NCI-H2029 treated with DMSO at 0.1 percent for 48 hours (cell line): ENCODE measurements around the gene USP49.

Experiments
- DNase-seq: peaks from one replicate; lab custom pipeline; 2025; lab: John Stamatoyannopoulos, UW

The USP49 gene

DNA sequence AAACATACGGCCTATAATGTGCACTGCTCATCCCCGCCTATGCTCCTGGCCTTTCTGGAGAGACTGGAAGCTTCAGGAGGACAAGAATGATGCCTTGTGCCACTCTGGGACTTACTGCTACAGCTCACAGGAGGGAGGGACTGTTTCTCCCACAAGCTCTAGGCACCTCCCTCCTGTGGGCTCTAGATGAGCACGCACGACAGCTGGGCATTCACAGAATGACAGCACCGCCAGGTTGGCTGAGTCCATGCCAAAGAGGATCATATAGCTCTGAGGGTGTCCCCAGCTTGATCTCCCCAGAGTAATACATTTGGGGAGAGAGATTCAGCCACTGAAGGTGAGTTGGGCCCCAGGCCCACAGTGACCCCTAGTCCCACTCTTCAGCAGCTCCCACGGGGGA is 137.9 kb downstream of the USP49 start:
- DNase-seq = no peak

DNA sequence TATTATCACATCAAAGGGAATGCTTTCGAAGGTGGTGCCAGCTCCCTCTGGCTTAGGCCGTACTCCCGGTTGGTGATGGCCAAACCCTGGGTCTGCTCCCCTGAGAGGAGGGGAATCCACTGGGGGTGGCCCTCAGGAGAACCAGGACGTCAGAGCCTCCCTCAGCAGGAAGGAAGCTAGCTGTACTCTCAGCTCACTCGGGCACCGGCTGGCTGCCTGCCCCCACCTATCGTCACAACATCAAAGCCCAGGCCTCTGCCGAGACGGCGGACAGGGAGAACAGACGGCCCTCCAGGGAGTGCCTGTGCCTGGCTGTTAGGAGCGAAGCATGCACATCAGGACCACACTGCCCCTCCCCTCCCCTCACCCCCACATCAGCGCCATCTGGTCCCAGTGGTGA is 138.8 kb downstream of the USP49 start:
- DNase-seq = no peak

DNA sequence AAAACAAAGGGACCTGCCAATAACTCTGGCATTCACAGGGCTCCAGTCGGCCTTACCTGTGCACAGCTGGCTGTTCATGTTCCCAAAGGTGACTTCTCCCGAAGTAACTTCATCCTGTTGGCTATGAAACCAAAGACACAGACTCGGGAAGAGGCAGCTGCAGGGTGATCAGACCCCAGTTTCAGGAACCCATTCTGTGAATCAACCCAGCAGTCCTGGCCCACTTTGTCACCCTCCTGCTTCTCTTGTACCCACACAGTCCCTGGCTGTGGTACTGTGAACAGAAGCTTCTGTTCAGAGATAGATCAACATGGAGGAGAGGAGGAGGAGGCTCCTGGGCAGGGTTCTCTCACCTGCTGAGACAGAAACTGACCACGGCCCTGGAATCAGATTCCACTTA is 139.3 kb downstream of the USP49 start:
- no peak for DNase-seq

DNA sequence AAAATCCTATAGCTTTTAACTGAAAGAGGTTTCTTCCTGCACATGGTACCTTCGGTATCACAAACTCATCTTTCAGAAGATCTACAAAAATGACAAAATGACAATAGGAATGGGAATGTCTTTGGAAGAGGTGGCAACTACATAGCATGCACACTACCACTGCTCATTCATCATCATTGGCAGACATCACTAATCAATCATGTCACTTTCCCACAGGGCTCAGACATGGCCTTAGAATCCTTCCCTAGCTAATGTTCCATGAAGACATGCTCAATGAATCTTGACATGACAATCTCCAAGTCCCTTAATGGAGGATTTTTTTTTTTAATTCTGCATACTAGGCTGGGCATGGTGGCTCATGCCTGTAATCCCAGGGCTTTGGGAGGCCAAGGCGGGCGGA is 144.8 kb downstream of the USP49 start:
- DNase-seq = no peak

DNA sequence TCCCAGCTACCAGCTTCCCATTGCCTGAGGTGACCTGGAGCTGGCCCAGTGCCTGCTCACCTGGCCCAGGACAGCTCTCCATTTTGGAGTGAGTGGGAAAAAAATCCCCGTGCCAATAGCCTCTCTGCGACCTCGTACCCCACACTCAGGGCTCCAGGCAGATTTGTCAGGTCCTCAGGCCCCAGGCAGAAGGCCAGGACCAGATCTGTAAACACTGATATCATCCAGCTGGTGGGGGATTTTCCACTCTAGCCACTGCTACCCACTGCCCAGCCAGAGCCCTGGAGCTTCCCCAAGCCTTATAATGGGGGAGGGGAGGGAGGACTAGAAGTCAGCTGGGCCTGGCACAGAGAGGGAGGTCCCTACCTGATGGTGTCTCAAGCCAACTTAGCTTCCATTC is 146.6 kb downstream of the USP49 start:
- DNase-seq = no peak

DNA sequence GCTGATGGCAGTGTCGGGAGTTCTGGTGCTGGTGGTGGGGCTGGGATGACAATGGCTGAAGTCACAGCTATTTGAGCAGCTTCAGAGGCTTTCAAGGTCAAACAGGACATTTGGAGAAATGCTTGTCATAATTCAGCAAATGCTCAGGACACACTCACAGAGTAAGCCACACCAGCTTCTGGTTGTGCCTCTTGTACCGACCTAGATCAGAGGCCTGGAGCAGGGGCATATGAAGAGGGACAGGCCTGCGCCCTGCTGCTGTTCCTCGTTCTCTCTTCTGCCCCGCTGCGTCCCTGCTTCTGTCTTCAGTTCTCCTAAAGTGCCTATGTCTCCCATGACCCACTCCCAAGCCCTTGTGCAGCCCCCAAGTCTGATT is 147.1 kb downstream of the USP49 start:
- no peak for DNase-seq

DNA sequence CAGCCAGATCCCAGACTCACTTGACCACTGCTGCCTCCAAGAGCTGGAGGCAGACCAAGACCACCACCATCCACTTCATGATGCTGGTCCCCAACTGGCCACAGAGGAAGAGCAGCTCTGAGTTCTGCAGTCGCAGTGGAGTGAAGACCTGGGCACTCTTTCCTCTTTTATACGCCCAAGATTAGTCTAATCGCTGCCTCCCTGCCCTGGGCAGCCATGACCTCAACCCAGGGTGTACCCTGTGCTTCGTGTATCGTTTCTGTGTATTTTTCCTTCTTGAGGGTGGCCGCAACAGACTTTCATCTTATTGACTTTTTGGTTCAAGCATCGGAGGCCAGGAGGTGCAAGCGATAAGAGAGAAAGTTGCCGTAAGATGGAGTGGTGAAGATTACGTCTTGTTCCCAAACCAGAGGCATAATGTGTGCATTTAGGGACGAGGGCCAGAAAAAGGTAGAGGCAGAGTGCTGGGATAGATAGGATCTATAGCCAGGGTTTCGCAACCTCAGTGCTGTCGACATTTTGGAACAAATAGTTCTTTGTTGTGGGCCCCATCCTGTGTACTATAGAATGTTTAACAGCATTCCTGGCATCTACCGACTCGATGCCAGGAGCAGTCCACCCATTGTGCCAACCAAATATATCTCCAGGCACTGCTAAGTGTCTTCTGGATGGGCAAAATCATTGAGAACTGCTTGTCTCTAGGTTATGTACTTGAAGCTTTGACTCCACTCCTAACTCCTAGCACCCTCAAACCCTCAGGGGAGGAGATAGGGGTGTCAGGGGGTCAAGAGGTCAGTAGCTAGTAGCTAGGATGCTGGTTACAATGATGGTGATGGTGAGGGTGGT is 147.7 kb downstream of the USP49 start, which contains the start of gene PGC:
PGC (minus strand) TSS at position 142 of the 846 bp plus-strand sequence; CDS start at position 79, 63 bp downstream.
- no peak for DNase-seq

DNA sequence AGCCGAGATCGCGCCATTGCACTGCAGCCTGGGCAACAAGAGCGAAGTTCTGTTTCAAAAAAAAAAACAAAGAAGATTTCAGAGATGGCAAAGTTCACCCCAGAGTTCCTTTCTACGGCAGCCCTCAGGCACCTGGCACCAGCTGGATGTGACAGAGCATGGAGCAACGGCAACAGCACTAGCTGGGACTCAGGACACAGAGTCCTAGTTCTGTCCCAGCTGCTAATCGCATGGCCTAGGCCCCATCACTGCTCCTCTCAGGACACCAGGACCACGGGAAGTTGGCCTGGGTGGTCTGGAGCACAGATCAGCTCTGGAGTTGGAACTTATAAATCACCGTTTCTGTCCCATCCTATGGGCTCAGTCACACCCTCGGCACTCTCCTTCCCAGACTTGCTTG is 149.1 kb downstream of the USP49 start:
- DNase-seq = no peak

DNA sequence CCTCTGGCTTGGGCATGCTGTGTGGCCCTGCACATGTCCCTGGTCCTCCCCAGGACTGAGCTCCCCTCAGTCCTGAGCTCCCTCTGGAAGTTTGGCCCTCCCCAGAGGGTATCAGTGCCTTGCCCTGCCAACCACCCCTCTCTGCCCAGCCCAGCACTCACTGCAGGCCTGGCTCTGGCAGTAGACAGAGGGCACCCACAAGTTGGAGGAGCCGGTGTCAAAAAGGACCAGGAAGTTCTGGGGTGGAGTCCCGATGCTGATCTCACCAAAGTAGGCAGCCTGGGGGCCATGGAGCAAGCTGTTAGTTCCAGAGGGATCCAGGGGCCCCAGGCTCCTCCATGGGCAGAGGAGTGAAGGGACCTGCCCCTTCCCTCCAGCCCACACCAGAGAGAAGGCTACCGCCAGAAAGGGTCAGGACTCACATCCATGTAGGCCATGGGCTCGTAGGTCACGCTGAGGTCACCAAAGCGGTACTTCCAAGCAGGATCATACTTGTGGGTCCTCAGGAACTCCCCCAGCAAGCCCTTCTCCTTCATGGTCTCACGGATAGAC is 150.9 kb downstream of the USP49 start:
- no peak for DNase-seq

DNA sequence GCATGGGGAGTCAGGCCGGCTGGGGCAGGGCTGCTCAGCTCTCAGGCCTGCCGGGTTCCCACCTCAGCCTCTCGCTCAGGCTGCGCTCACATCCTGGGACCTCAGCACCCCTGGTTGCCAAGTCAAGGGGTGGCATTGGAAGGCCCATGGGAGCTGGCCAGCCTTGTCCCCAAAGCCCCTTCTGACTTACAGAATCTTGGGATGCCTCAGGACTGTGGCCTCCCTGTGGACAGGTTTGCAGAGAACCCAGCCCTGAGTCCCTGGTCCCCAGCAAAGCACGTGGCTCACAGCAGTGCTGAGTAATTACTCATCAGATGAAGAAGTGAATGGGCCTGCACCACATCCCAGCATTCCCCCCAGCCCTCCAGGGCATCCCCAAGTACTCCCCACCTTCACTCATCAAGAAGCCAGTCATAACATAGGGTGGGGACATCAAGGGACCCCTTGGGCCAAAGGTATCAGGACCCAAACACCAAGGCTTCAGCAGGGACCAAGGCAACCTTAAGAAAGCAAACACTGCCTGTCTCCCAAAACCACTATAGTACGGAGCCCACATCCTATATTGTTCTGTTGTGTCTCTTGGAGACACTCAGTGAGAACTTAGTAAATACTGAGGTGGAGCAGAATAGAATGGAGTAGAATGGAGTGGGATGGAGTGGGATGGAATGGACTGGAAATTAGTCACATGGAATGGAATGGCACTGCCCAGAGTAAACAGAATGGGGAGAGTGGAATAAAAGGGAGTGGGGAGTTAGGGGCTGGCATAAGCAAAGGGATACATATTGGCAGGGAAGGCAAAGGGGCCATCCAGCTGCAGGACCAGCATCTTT is 151.6 kb downstream of the USP49 start:
- no peak for DNase-seq

DNA sequence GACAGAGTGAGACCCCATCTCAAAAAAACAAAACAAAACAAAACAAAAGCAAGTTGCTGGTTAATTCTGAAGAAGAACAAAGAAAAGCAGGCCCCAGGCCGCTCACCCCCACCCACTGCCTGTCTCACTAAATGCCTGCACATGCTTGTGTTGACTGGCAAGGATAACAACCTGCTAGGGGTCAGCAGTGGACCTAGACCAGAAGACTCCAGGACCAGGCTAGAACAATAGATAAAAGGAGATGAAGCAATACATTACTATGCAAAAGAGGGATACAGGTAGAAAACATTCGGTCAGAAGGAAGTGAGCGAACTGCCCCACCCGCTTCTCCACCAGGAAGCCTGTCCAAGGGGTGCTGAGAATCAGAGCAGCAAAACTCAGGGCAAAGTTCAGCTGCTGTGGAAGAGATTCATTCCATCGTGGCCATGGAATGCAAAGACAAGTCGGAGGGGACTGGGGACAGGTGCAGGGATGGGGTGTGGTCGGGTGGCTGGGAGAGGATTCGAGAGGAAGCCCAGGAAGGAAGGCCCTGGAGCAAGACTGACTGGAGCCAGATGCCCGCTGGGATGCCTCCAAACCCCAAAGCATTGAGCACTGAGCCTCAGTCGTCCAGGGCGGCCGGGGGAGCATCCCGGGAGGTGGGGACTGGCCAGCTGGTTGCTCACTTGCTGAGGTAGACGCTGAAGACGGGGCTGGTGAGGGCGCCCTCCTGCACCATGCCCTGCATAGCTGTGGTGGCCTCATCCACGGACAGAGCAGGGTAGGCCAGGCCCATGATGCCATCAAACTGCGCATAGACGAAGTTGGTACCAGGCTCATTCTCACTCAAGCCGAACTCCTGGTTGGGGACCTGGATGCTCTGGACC is 153.3 kb downstream of the USP49 start:
- DNase-seq = no peak

DNA sequence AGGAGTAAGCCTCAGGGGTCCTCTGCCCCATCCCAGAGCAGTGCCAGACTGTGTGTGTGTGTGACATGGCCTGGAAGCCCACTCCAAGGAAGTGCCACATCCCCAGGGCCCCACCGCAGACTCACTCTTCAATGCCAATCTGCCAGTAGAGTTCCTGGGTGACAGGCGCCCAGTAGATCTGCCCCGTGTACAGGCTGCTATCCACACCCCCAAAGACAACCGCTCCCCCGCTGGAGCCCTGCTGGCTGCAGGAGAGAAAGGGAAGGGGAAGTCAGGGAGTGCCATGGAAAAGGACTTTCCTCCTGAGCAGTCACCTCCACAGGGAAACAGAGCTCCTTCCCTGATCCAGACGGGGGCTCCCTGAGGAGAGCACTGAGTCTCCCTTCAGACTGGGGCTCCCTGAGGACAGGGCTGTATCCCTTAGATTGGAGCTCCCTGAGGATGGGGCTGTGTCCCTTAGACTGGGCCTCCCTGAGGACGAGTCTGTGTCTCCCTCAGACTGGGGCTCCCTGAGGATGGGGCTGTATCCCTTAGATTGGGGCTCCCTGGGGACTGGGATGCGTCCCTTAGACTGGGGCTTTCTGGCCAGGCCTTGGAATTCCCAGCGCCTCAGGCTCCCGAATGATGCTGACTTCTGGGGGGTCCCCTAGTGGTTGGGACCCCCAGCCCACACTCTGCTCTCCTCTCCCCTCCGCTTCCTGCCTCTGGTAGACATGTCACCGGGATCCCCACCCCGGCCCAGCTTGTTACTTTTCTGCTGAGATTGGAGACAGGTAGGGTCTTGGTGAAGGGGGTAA is 154.6 kb downstream of the USP49 start:
- no peak for DNase-seq
